ENCODE results near the gene IFT20. TPM values are rescaled to one million over a fixed set of nuclear protein-coding genes. Genes with fewer than 3 reads are reported as not detected.
A peak's percentile ranks its signal among the peaks of the same experiment; 100 is the strongest.
"Not testable (repeated sequence)": the region's sequence is repeated elsewhere in the genome, so short reads cannot be mapped to it uniquely, and the experiment has no call there.

The IFT20 gene
- total RNA-seq, 4 donors from 2014 or later: 7.2 to 46.0 (median 32.4) TPM

DNA sequence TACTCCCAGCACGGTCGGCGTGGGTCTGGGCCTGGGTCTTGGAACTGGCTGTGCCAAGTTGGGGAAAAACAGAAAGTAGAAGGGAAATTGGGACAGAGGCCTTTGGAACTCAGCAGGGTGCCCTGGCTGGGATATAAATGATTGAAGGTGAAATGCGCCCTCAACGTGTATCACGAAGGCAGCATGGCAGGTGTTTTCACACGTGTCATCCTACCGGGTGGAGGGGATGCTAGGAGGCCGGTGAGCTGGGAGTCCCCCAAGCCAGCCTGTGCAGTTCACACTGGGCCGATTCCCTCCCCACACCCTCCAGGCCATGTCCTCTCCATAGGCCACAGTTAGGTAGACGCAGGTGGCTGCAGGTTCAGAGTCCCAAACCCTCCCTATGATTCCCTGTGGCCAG, 6.2 kb upstream of the IFT20 start:
- no peak overlapping the region for H3K4me3 ChIP-seq

DNA sequence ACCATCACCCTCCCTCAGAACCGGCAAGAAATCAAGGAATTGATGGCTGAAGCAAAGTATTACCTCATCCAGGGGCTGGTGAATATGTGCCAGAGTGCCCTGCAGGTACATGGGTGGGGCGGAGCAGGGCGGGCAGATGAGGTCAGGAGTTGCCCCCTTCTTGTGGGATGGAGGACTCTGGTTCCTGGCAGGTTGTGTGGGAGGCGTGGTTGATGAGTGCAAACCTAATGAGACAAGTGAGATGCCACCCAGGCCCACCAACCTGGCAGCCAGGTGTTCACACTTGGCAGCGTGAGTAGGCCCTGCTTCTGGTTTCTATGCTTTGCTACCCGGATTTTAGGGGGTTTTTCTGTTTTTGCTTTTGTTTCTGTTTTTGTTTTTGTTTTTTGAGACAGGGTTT, 5.1 kb upstream of the IFT20 start:
- no peak for DNase-seq
- no peak overlapping the region for H3K27ac ChIP-seq
- 60 to 86% methylated on average over 1 to 6 of the region's 6 CpGs for WGBS, 2 donors (ENCODE audit: low coverage in 1 of 2)
- peaks cover 0 to 39% (median 17%) of the 10 kb centered on the region in 4 donors for H3K36me3 ChIP-seq
- no peak overlapping the region for H3K4me3 ChIP-seq
- H3K4me1 ChIP-seq: peaks cover 7 to 23% (median 11%) of the 10 kb centered on the region in 4 donors
- in situ Hi-C loops (cut with MboI; ENCODE audit: low pct_ligation_motif_present in 1 of 4, low pct_unique_long_range_greater_than_20kb in 1 of 4, low sequenced_read_pairs in 3 of 4) (no loop called here), intact Hi-C loops (cut with DNase I; ENCODE audit: low total_unique reads) (no loop called here)
- H3K9me3 ChIP-seq: no peaks in the 10 kb centered on the region
- H3K27me3 ChIP-seq: no peaks in the 10 kb centered on the region
- TF ChIP-seq POLR2A (IDR thresholded peaks at IDR 0.05) (no peak), EP300 (IDR thresholded peaks at IDR 0.05; ENCODE audit: low read depth) (no peak), POLR2AphosphoS5 (IDR thresholded peaks at IDR 0.05) (no peak), CTCF (IDR thresholded peaks at IDR 0.05) (no peak)

More for the DNA sequence above, 6.2 kb upstream of the IFT20 start:
- TF ChIP-seq POLR2A (IDR thresholded peaks at IDR 0.05) (no peak), POLR2AphosphoS5 (IDR thresholded peaks at IDR 0.05) (no peak), EP300 (IDR thresholded peaks at IDR 0.05; ENCODE audit: low read depth) (no peak), CTCF (IDR thresholded peaks at IDR 0.05) (no peak)
- peaks cover 0 to 39% (median 21%) of the 10 kb centered on the region in 4 donors for H3K36me3 ChIP-seq
- intact Hi-C loops (cut with DNase I; ENCODE audit: low total_unique reads) (no loop called here), in situ Hi-C loops (cut with MboI; ENCODE audit: low pct_ligation_motif_present in 1 of 4, low pct_unique_long_range_greater_than_20kb in 1 of 4, low sequenced_read_pairs in 3 of 4) (no loop called here)
- H3K9me3 ChIP-seq: no peaks in the 10 kb centered on the region
- 88% methylated on average over 11 of the region's 11 CpGs; no CpG with 5 or more reads in 1 of the 2 donors for WGBS, 2 donors (ENCODE audit: low coverage in 1 of 2)
- no peaks in the 10 kb centered on the region for H3K27me3 ChIP-seq
- peaks cover 4 to 18% (median 6%) of the 10 kb centered on the region in 4 donors for H3K4me1 ChIP-seq
- H3K27ac ChIP-seq: no peak overlapping the region
- no peak for DNase-seq

GRCh38 chr17:28339431-28339830, 4.2 kb upstream of the IFT20 start:
- no peaks in the 10 kb centered on the region for H3K27me3 ChIP-seq
- H3K4me1 ChIP-seq: peaks cover 8 to 27% (median 15%) of the 10 kb centered on the region in 4 donors
- H3K36me3 ChIP-seq: peaks cover 0 to 34% (median 15%) of the 10 kb centered on the region in 4 donors
- no peaks in the 10 kb centered on the region for H3K9me3 ChIP-seq
- no peak for TF ChIP-seq CTCF (IDR thresholded peaks at IDR 0.05)
- TF ChIP-seq EP300 (IDR thresholded peaks at IDR 0.05; ENCODE audit: low read depth): no peak
- no peak for TF ChIP-seq POLR2A (IDR thresholded peaks at IDR 0.05)
- TF ChIP-seq POLR2AphosphoS5 (IDR thresholded peaks at IDR 0.05): no peak
- 94% methylated on average over 15 of the region's 15 CpGs; no CpG with 5 or more reads in 1 of the 2 donors for WGBS, 2 donors (ENCODE audit: low coverage in 1 of 2)
- H3K4me3 ChIP-seq: no peak overlapping the region
- DNase-seq: no peak
- in situ Hi-C loops (cut with MboI; ENCODE audit: low pct_ligation_motif_present in 1 of 4, low pct_unique_long_range_greater_than_20kb in 1 of 4, low sequenced_read_pairs in 3 of 4) (no loop called here), intact Hi-C loops (cut with DNase I; ENCODE audit: low total_unique reads) (no loop called here)
- no peak overlapping the region for H3K27ac ChIP-seq

DNA sequence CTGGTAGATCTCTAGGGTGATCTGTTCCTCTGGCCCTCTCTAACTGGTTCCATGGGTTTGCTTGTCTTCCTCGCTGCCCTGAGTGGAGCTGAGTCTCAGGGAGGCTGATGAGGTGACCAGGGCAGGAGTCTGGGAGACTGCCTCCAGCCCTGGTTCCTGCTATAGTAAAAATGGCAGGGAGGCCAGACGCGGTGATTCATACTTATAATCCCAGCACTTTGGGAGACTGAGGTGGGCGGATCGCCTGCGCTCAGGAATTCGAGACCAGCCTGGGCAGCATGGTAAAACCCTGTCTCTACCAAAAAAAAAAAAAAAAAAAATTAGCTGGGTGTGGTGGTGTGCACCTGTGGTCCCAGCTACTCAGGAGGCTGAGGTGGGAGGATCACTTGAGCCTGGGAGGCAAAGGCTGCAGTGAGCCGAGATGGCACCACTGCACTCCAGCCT, 3.5 kb upstream of the IFT20 start:
- DNase-seq; in situ Hi-C loops (cut with MboI; ENCODE audit: low pct_ligation_motif_present in 1 of 4, low pct_unique_long_range_greater_than_20kb in 1 of 4, low sequenced_read_pairs in 3 of 4); intact Hi-C loops (cut with DNase I; ENCODE audit: low total_unique reads): not testable (repeated sequence)

More for the DNA sequence above, 3.5 kb upstream of the IFT20 start:
- not testable (repeated sequence) for H3K9me3 ChIP-seq, H3K27me3 ChIP-seq, H3K4me3 ChIP-seq
- Histone ChIP-seq H3K36me3 (peaks cover 0 to 32% (median 14%) of the 10 kb centered on the region in 4 donors), H3K4me1 (peaks cover 13 to 34% (median 21%) of the 10 kb centered on the region in 4 donors), H3K27ac (peak overlapping the region in 2 of 4 donors; percentile 10 to 20)
- WGBS, 2 donors (ENCODE audit: low coverage in 1 of 2): 99 to 100% methylated on average over 3 to 8 of the region's 8 CpGs
